HG02884 (cell line): ENCODE data around the gene AEBP2.
A peak's percentile ranks its signal among the peaks of the same experiment; 100 is the strongest.

Experiments used
- ATAC-seq: cut with Tn5 transposase; IDR thresholded peaks from one replicate; pipeline ENCODE4 v1.9.1; 2021; ENCODE audit warnings: mild to moderate bottlenecking, moderate library complexity; ENCODE audit not compliant: unreplicated experiment

AEBP2 gene

GRCh38 chr12:19548834-19549233 lies 109.5 kb downstream of the AEBP2 start:
- ATAC-seq = no peak

- peak; percentile 30 for ATAC-seq
Measured at GRCh38 chr12:19550626-19551025, 111.3 kb downstream of the AEBP2 start.

GRCh38 chr12:19552441-19553097 lies 113.3 kb downstream of the AEBP2 start:
- ATAC-seq = peak; percentile 89

GRCh38 chr12:19553175-19553574 lies 113.9 kb downstream of the AEBP2 start:
- ATAC-seq = no peak

GRCh38 chr12:19561411-19561961 lies 122.2 kb downstream of the AEBP2 start:
- no peak for ATAC-seq
